GM23338 (cell line): ENCODE measurements around the gene LRRC47. TPM values are rescaled to one million over a fixed set of nuclear protein-coding genes. Genes with fewer than 3 reads are reported as not detected.

Source experiments
- ATAC-seq: fragments of 200-7000 bp; cut with Tn5 transposase; 3 replicates; pipeline ENCODE4 v1.9.1; 2020
- DNase-seq: peaks from one replicate; pipeline ENCODE4 v3.0.0-alpha.2; 2015; ENCODE audit warnings: low spot score
- H2AFZ ChIP-seq: fragments of 200-600 bp; sonication (generic); 2 replicates; pipeline ENCODE4 v1.8.0; 2016; ENCODE audit warnings: antibody characterized with exemption, mild to moderate bottlenecking, moderate library complexity
- H3F3A ChIP-seq: fragments of 200-600 bp; sonication (generic); replicated peaks from 2 replicates; pipeline ENCODE4 v1.8.0; 2017; ENCODE audit warnings: antibody characterized with exemption, mixed run types, low read depth
- H3K27ac ChIP-seq: fragments of 200-600 bp; sonication (generic); 2 replicates; pipeline ENCODE4 v1.6.1; 2016; ENCODE audit warnings: low read depth
- H3K27me3 ChIP-seq: fragments of 200-600 bp; sonication (generic); 2 replicates; pipeline ENCODE4 v1.8.0; 2016; ENCODE audit warnings: mild to moderate bottlenecking, mixed run types, moderate library complexity; ENCODE audit not compliant: insufficient read depth
- H3K36me3 ChIP-seq: fragments of 200-600 bp; sonication (generic); 2 replicates; pipeline ENCODE4 v1.8.0; 2016; ENCODE audit warnings: mild to moderate bottlenecking; ENCODE audit not compliant: insufficient read depth
- H3K4me1 ChIP-seq: fragments of 200-600 bp; sonication (generic); 2 replicates; pipeline ENCODE4 v1.8.0; 2016; ENCODE audit warnings: mild to moderate bottlenecking, moderate library complexity; ENCODE audit not compliant: insufficient read depth
- H3K4me2 ChIP-seq: fragments of 200-600 bp; sonication (generic); 2 replicates; pipeline ENCODE4 v1.7.1; 2017; ENCODE audit warnings: mixed run types
- H3K4me3 ChIP-seq: fragments of 200-600 bp; sonication (generic); 2 replicates; pipeline ENCODE4 v1.6.1; 2016; ENCODE audit warnings: mixed run types
- H3K79me2 ChIP-seq: fragments of 200-600 bp; sonication (generic); replicated peaks from 2 replicates; pipeline ENCODE4 v1.8.0; 2017; ENCODE audit warnings: mild to moderate bottlenecking; ENCODE audit not compliant: insufficient read depth
- H3K9me2 ChIP-seq: fragments of 200-600 bp; sonication (generic); 2 replicates; pipeline ENCODE4 v1.8.0; 2017; ENCODE audit not compliant: insufficient read depth
- H4K20me1 ChIP-seq: fragments of 200-600 bp; sonication (generic); replicated peaks from 2 replicates; pipeline ENCODE4 v1.8.0; 2017; ENCODE audit warnings: mild to moderate bottlenecking; ENCODE audit not compliant: insufficient read depth
- H3K27ac Mint-ChIP-seq: 2 replicates; pipeline ENCODE4 v1.8.0; 2020; ENCODE audit warnings: inconsistent platforms, mild to moderate bottlenecking, moderate library complexity, mixed read lengths
- H3K27me3 Mint-ChIP-seq: 3 replicates; pipeline ENCODE4 v1.8.0; 2022; ENCODE audit warnings: low read depth, mild to moderate bottlenecking, moderate library complexity, mixed read lengths, inconsistent platforms; ENCODE audit not compliant: insufficient read depth, poor library complexity
- H3K36me3 Mint-ChIP-seq: 3 replicates; pipeline ENCODE4 v1.8.0; 2021; ENCODE audit warnings: low read depth, mild to moderate bottlenecking, inconsistent platforms, moderate library complexity, mixed read lengths
- H3K4me1 Mint-ChIP-seq: 3 replicates; pipeline ENCODE4 v1.8.0; 2020; ENCODE audit warnings: mild to moderate bottlenecking, inconsistent platforms, mixed read lengths
- H3K4me3 Mint-ChIP-seq: 3 replicates; pipeline ENCODE4 v1.8.0; 2021; ENCODE audit warnings: moderate library complexity, mild to moderate bottlenecking, inconsistent platforms, mixed read lengths
- H3K9me3 Mint-ChIP-seq: 3 replicates; pipeline ENCODE4 v1.8.0; 2020; ENCODE audit warnings: moderate library complexity, mild to moderate bottlenecking, inconsistent platforms, mixed read lengths
- CREB1 ChIP-seq: fragments of 250-450 bp; sonication (Bioruptor Pico); IDR thresholded peaks from 2 replicates; pipeline ENCODE4 v1.5.0; 2020; ENCODE audit warnings: low read depth, mild to moderate bottlenecking, moderate library complexity
- CTCF ChIP-seq, 2 experiments: fragments of 200-600 bp in 1 of 2; sonication (generic) in 1 of 2; conservative IDR thresholded peaks; 2 replicates each; pipeline versions ENCODE4 v1.5.1 to v1.6.1; 2016 to 2017; ENCODE audit warnings: antibody characterized with exemption in 2 of 2, low read depth in 2 of 2, mild to moderate bottlenecking in 2 of 2, moderate library complexity in 1 of 2
- ETS1 ChIP-seq: IDR thresholded peaks from 2 replicates; pipeline ENCODE4 v1.6.1; 2016; ENCODE audit warnings: antibody characterized with exemption
- EZH2 ChIP-seq: fragments of 200-600 bp; sonication (generic); IDR thresholded peaks from one replicate; pipeline ENCODE4 v1.8.0; 2017; ENCODE audit warnings: antibody characterized with exemption, mild to moderate bottlenecking, low read depth; ENCODE audit not compliant: unreplicated experiment
- EZH2phosphoT487 ChIP-seq: fragments of 200-600 bp; sonication (generic); IDR thresholded peaks from one replicate; pipeline ENCODE4 v1.8.1; 2018; ENCODE audit warnings: antibody characterized with exemption; ENCODE audit not compliant: unreplicated experiment
- JUNB ChIP-seq: IDR thresholded peaks from one replicate; pipeline ENCODE4 v1.6.1; 2016; ENCODE audit warnings: antibody characterized with exemption; ENCODE audit not compliant: unreplicated experiment
- NANOG ChIP-seq: IDR thresholded peaks from 2 replicates; pipeline ENCODE4 v1.6.1; 2016; ENCODE audit warnings: antibody characterized with exemption, borderline replicate concordance
- POLR2AphosphoS5 ChIP-seq: IDR thresholded peaks from 2 replicates; pipeline ENCODE4 v1.6.1; 2016; ENCODE audit warnings: antibody characterized with exemption, low read depth
- REST ChIP-seq: IDR thresholded peaks from one replicate; pipeline ENCODE4 v1.6.1; 2018; ENCODE audit warnings: antibody characterized with exemption; ENCODE audit not compliant: unreplicated experiment
- STAT1 ChIP-seq: IDR thresholded peaks from one replicate; pipeline ENCODE4 v1.6.1; 2016; ENCODE audit warnings: antibody characterized with exemption; ENCODE audit not compliant: unreplicated experiment
- ZNF114 ChIP-seq: fragments of 250-450 bp; sonication (Bioruptor Pico); IDR thresholded peaks from 2 replicates; pipeline ENCODE4 v1.5.0; 2020; ENCODE audit warnings: mild to moderate bottlenecking, moderate library complexity
- ZNF331 ChIP-seq: fragments of 250-450 bp; sonication (Bioruptor Pico); IDR thresholded peaks from 2 replicates; pipeline ENCODE4 v1.5.0; 2020; ENCODE audit warnings: low read depth, mild to moderate bottlenecking, moderate library complexity
- ZNF462 ChIP-seq: fragments of 250-450 bp; sonication (Bioruptor Pico); IDR thresholded peaks from 2 replicates; pipeline ENCODE4 v1.5.0; 2020; ENCODE audit warnings: mild to moderate bottlenecking, moderate library complexity
- polyA plus RNA-seq: library from polyadenylated mRNA; unstranded; fragments of >200 nt; fragmentation: Nextera tagmentation; extraction: Ambion mirVana; gene quantifications from 2 replicates; pipeline ENCODE4 v1.2.1, GENCODE V29; 2016
- total RNA-seq: library from RNA; depleted of rRNA; stranded (reverse); fragments of >200 nt; shearing (Covaris generic); gene quantifications from 2 replicates; pipeline ENCODE4 v1.2.3, GENCODE V29; 2014

Gene LRRC47
- total and polyA plus RNA-seq, 2 experiments from 2014 or later: 15.8 to 76.8 TPM

- TF ChIP-seq STAT1: no peak
- TF ChIP-seq NANOG: no peak
Measured at GRCh38 chr1:3740752-3741151, 55.5 kb downstream of the LRRC47 start (continued).

- Mint-ChIP-seq H3K27ac (no peak overlapping the region), H3K27me3 (peaks cover 6% of the 10 kb centered on the region), H3K4me1 (peaks cover 13% of the 10 kb centered on the region), H3K4me3 (no peak overlapping the region), H3K9me3 (no peaks in the 10 kb centered on the region), H3K36me3 (peaks cover 54% of the 10 kb centered on the region)
- no peak for TF ChIP-seq CREB1
- no peak for TF ChIP-seq CTCF (conservative IDR thresholded peaks at IDR 0.05; ENCODE audit: low read depth in 2 of 2)
- no peak for TF ChIP-seq NANOG
- TF ChIP-seq REST: no peak
- TF ChIP-seq JUNB: no peak
- TF ChIP-seq STAT1: no peak
- TF ChIP-seq ETS1: no peak
- no peak for TF ChIP-seq POLR2AphosphoS5
- TF ChIP-seq ZNF331 (CRISPR knock-in tag): no peak
- TF ChIP-seq ZNF114 (CRISPR knock-in tag): no peak
- no peak for TF ChIP-seq EZH2phosphoT487
- TF ChIP-seq EZH2: no peak
- TF ChIP-seq ZNF462: no peak
- Histone ChIP-seq H3K4me1 (peaks cover under 1% of the 10 kb centered on the region; the same call in 1 of the 2 replicates), H3K27me3 (no peaks in the 10 kb centered on the region), H3K9me2 (no peaks in the 10 kb centered on the region), H3K4me3 (no peak overlapping the region), H3K36me3 (peaks cover 8% of the 10 kb centered on the region; the same call in 1 of the 2 replicates), H3F3A (0 out of 2 replicates have a peak, but pooled peaks cover 3% of the 10 kb centered on the region), H3K79me2 (peaks cover 23% of the 10 kb centered on the region), H3K4me2 (no peak overlapping the region), H2AFZ (no peak overlapping the region), H3K27ac (no peak overlapping the region), H4K20me1 (peaks cover 22% of the 10 kb centered on the region)
- DNase-seq (no peak), ATAC-seq (no peak)
Measured at GRCh38 chr1:3740042-3740441, 56.3 kb downstream of the LRRC47 start.
